Pons (tissue), 1 donor: ENCODE measurements around the gene IDI2.

ENCODE experiments used
- DNase-seq: peaks from one replicate; pipeline ENCODE4 v3.0.0-alpha.2; 2016; ENCODE audit warnings: low spot score

IDI2 gene

DNA sequence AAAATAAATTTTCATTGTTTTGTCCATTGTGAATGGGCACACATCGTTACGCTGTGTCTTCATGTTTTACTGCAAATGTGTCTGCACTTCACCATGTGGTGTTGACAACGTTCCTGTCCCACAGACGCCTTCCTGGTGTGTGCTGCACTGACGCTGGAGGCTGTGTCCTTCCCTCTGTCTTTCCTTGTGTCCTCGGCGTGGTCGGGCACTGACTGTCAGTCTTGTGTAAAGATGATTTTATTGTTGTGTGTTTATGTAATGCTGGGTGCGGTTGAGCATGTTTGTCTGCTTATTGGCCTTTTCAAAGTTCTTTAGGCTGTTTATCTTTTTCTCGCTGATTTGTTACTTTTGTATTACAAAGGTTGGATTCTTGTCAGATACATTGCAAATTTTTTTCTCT lies 18.1 kb downstream of the IDI2 start:
- no peak for DNase-seq

DNA sequence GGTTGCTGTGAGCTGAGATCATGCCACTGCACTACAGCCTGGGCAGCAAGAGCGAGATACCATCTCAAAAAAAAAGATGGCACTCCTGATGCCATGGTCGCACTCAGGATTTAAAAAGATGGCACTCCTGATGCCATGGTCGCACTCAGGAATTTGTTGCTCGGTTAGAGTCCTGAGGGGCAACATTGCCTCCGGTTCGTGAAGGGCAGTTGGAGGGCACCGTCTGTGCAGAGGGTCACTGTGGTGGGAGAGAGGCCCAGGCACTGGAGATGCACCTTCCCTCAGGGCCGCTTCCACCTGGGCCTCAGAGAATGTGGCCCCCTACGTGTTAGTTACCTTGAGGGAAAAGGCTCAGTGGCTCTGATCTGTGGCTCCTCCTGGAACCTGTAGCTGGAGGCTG lies 19.1 kb downstream of the IDI2 start:
- DNase-seq = no peak

DNA sequence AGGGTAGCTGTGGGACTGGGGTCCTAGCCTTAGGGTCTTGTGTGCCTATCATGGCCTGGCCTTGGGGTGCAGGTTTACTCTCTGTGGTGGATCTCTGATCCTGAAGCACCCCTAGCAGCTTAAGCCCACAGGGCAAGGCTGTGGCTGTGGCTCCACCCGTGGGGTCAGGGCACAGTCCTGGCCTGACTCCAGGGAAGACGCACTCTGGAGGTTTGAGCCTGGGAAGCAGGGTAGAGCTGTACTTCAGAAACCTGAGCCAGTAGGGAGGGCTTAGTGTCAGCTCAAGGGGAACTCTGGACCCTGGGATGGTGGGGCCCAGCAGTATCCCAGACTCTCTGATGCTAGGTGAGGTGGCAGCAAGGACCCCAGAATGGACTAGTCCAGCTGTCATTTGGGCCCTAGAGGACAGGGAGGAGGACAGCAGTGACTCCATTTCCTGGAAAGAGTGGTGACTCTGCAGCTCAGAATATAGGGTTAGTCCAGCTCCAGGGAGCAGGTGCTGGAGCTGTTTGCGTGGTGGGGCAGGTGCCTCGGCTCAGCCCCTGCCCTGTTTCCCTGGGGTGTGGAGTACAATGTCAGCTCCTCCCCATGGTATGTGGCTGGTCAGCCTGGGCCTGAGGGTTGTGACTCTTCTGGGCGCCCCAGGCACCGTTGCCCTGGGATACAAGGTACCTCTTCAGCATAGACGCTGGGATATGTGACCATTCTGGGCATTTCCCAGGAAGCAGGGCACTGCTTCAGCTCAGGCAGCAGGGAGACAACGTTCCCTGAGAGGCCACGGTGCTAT lies 21.6 kb downstream of the IDI2 start:
- DNase-seq = no peak

DNA sequence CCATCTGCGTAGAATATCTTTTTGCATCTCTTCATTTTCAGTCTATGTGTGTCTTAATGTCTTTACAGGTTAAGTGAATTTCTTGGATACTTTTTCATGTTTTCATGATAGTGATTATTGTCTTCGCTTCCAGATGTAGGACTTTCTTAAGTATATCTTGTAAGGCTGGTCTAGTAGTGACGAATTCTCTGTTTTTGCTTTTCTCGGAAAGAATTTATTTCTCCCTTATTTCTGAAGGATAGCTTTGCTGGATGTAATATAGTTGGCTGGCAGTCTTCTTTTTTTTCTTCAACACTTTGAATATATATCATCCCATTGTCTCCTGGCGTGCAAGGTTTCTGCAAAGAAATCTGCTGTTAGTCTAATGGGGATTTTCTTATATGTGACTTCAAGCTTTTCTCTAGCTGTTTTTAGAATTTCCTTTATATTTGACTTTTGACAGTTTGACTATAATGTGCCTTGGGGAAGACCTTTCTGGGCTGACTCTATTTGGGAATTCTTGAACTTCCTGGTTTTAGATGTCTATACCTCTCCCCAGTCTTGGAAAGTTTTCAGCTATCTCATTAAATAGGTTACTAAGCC lies 23.1 kb downstream of the IDI2 start:
- DNase-seq = no peak

DNA sequence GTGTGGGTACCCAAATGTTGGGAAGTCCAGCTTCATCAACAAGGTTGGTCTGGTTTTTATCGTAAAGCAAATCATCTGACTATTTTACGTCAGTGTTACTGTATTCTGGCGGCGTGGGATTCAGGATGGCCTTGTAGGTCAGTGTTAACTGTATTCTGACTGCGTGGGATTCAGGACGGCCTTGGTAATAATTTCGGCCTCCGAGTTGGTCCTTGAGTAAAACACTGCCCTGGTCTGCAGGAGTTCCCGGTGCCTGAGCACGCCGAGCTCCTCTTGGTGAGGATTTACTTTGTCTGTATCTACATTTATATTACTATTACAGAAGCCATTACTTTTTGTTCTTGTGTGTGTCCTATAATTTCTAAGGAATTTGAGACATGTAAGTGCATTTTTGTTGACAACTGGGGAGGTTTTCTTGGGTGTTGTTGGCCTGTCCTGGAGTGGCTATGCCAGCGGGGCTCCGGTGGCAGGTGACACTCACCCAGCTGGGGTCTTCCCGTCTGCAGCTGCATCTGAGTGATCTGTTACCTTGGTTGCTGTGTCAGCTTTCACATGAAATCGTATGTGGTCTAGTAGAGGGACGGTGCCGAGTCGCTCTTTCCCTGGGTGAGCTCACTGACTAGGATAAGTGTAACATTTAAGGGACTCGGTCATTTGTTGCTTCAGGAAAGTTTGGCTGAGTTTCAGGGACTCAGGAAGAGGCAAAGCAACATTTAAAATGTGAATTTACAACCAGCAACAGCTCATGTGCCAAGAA lies 28.2 kb downstream of the IDI2 start:
- DNase-seq = no peak

DNA sequence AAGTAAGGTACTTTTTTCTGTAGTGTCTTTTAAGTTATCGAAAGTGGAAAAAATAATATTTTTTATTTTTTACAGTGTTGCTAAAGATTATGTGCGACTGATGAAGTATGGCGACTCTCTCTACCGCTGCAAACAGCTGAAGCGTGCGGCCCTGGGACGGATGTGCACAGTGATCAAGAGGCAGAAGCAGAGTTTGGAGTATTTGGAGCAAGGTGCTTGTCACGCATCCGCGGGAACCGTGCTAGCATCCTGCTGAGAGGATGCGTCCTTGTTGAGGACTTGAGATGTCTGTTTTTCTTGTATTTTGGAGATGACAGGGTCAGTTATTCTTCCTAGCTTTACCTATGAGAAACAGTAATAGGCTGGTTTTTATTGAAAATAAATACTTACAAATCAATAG lies 29.6 kb downstream of the IDI2 start:
- no peak for DNase-seq

DNA sequence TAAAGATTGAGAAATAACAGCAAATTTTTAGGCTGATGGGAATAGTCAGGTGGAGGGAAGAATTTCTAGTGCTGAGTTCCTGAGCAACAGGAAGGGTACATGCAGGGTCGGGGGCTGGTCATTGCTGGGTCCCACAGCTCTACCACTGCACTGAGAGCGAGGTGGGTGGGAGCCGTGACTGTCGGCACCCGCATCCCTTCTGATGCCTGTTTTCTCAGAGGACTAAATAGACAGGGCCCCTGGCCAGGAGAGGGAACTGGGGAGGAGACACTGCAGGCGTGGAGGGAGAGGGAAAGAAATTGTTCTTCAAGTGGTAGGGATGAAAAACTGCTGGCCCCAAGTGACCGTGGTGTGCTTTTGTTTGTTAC lies 30.1 kb downstream of the IDI2 start:
- no peak for DNase-seq

DNA sequence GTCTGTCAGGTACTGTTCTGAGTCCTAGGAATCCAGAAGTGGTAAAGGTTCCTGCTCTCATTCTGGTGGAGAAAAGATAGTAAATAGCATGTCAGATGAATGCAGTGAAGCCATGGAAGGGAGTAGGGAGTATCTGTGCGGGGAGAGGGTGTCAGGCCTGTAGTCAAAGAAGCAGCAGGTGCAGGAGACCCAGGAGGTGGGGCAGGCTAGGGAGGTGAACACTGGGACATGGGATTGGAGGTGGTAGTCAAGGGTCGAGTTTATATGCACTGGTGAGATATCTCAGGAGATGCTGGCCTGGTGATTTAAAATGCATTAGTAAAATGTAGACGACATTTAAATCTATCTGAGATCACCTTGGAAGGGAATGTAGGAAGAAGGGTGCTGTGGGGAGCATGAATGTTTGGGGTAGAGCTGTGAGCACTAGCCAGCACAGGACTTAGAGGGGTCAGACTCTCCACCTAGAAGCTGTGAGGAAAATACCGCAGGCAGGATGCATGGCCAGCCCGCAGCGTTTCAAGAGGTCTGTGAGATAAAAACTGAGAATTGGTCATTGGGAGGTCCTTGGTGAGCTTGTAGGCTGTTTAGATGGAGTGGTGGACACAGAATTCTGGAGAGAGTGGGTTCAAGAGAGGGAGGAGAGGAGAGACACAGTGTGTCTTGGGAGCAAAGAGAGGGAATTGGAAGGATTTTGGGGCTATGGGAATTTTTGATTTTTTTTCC lies 30.7 kb downstream of the IDI2 start:
- DNase-seq = no peak

DNA sequence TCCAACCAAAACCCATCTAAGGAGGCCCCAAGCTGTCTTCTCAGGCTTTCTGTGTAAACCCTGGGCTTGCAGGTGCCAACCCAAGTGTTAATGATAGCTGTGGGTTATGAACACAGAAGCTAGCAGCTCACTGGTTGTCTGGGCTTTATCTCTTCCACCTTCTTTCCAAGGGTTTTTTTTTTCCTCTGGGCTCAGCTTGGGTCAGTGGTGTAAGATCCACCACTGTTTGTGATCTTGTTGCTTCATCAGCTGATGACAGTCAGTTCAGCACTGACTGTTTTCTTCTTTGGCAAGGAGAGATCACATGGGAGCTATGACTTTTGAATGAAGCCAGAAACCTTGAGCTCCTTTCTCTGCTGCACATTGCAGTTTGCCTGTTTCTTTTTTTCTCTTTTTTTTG lies 32.8 kb downstream of the IDI2 start:
- DNase-seq = no peak

DNA sequence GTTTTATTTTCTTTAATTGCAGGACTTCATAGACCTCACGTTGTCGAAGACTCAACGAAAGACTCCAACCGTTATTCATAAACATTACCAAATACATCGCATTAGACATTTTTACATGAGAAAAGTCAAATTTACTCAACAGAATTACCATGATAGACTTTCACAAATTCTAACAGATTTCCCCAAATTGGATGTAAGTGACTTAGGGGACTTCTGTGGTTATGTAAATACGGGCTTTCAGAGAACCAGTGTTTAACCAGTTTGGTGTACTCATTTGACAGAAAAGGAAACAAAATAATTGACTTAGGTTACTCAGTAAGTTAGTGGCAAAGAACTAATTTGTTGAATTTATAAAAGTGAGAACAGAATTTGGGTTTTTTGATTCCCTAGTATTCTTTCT lies 33.2 kb downstream of the IDI2 start:
- DNase-seq = no peak

DNA sequence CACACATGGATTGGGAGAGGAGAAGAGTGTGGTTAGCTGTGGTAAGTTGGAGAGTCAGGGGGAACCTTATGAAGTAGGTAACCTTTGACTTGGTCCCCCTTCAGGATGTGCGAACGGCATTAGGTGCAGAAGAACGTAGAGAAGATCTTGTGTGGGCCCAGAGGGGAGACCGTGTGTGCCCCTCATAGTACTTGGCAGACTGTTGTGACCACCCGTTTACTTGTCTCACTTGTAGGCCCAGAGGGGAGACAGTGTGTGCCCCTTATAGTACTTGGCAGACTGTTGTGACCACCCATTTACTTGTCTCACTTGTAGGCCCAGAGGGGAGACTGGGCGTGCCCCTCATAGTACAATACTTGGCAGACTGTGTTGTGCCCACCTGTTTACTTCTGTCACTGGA lies 34.9 kb downstream of the IDI2 start:
- DNase-seq = no peak

DNA sequence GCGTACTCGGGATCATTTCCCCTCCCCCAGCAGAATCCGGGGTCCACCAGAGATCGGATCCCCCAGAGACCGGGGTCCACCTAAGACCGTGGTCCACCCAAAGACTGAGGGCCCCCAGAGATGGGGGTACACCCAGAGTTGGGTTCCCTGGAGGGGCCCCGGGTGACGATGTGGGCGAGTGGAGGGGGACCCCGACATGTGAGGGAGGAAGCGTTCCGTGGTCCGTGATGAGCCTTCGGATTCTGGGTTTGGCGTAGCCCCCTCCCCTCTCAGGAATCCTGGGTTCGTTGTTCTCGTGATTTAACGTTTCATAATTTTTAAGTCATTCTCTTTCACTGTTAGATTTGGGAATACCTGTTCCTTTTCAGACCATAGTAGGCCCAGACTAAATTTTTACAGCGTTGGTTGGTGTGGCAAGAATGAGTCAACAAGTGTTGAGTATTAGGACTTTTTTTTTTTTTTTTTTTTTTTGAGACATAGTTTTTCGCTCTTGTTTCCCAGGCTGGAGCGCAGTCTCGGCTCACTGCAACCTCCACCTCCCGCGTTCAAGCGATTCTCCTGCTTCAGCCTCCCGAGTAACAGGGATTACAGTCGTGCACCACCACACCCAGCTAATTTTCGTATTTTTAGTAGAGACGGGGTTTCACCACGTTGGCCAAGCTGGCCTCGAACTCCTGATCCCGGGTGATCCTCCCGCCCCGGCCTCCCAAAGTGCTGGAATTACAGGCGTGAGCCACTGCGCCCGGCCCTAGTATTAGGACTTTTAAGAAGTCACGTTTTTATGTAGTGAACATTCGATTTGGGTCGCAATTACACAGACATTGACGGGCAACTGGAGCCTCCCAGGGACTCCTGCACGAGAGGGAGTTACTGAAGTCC lies 36.8 kb downstream of the IDI2 start:
- DNase-seq = no peak

DNA sequence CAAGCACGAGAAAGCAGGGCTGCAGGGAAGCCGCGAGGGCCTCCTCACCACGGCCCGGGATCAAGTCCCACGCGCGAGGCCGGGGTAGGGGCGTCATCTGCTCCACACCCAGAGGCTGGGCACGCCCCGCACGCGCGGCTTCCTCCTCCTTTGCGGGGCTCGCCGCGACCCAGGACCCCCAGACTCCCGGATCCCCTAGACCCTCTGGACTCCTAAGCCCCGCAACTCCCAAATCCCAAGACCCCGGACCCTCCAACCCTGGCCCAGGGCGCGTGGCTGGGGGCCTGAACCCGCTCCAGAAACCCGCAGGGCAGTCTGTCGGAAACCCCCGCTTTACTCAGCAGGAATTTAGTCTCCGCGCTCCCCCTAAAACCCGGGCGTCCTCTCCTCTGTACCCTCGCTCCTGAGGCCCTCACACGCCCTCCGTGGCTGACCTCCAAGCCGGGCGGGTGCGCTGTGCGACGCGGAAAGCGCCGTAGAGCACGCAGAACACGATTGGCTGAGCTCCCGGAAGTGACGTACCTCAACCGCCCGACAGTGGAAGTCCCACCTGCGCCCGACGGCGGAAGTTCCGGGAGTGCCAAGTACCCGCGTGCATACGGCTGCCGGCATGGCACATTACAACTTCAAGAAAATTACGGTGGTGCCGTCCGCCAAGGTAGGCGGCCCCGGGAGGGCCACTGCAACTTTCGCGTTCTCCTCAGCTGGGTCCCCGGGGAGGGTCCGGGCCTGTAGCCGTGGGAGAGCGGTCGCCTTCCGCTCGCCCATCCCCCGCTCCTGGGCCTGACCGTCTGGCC lies 37.6 kb downstream of the IDI2 start, which contains the start of gene GTPBP4:
Gene GTPBP4 (plus strand): TSS at position 565 of the 797 bp plus-strand sequence. CDS start 46 bp downstream, at position 611.
- peak; percentile 96 for DNase-seq

DNA sequence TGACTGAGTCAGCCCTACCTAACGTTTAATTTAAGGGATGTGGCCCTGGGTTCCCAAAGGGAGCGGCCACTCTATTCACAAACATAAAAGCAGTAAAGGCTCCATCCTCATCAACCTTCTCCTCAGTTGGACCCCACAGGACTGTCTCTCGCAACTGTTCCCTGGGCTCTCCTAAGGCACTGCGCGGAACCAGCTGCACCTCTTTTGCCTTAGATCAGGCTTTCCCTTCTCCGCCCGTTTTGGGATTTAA lies 38.1 kb downstream of the IDI2 start:
- DNase-seq = no peak

DNA sequence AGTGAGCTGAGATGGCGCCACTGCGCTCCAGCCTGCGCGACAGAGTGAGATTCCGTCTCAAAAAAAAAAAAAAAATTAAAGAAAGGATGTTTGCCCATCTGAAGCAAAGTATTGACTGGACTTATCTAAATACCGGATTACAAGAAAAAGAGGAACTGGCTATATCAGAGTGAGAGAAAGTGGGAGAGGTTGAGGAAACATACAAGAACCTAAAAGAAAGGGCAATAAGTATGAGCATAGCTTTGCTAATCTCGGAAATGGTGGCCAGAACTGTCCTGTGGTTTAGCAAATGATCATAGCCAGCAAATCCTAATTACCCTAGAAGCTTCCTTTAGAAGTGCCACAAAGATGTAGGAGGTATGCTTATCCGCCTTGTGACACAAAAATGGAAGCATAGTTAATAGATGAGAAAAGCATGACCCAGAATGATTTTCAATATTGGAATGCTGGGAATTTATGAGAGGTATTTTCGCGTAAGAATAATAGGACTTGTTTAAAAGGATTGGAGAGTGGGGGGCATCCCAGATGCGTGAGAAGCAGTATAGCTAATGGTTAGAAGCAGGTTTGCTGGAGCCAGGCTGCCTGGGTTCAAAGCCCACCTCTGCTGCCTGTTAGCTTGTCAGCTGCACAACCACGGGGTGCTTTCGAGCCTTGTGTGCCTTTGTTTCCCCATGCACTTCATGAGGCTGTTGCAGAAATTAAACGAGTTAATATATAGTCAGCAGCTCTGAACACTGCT lies 38.6 kb downstream of the IDI2 start:
- no peak for DNase-seq

DNA sequence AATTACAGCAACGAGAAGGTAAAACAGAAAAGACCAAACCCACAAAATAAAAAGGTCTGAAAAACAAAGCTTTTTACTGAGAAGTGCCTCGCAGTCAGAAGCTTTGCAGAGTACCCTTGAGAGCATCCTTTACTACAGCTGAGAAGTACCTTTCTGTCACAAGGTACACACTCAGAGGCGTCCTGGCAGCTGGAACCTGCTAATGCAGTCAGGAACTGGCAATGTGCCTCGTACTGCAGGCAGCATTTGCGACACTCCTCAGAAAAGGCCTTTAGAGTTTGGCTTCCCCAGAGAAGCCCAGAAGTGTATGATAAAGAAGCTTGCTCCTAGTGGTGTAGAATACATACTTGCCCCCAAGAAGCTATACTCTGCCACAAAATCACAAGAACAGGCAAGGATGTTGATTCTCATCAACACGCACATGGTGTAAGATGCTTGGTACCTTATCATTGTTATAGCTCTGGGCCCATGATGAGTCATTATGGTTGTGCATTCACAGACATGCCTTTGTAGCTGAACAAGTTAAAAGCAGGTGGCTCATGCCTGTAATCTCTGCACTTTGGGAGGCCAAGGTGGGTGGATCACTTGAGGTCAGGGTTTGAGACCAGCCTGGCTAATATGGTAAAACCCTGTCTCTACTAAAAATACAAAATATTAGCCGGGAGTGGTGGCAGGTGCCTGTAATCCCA lies 39.4 kb downstream of the IDI2 start:
- no peak for DNase-seq

DNA sequence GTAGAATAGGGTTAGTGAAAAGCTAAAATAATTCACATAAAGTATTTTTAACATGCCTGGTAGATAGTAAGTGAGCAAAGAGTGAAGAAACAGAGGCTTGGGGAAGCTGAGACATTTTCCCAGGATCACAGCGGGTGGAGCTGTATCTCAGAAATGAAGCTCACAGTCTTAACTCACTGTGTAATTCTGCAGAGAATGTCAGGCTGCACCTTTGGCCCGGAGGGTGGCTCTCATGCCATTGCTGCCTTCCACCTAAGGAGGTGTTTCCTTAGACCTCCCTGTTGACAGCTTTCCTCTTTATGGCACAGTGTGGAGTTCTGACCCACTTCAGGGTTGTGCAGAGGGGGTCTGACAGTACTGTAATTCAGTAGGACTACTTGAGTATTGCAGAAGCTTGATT lies 40.3 kb downstream of the IDI2 start:
- DNase-seq = no peak

DNA sequence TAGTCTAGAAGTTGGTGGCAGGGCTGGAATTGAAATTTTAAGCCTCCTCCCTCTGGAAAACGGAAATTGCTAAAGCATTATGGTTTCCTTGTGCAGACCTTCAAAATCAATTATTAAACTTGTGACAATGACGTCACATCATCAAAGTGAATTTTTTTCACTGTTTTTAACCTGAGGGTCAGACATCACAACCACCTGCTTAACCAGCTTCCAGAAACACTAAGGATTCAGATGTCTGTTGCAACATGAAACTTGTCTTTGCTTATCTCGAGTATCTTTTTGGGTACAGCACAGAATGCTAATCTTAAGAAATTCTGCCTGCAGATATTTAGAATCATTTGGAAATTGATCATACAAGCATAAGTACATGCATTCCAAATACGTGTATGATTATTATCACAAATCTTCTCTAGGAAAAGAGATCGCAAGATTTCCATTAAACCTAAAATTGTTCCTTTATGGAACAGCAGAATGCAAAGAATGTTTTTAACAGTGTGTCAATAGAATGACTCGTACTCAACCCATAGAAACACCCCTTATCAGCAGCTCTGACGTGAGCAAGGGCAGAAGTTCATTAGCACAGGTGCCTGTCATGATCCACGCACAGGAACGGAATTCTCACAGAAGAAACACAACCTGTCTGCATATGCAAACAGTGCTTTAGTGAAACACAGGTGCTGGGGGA lies 41.5 kb downstream of the IDI2 start:
- DNase-seq = no peak

DNA sequence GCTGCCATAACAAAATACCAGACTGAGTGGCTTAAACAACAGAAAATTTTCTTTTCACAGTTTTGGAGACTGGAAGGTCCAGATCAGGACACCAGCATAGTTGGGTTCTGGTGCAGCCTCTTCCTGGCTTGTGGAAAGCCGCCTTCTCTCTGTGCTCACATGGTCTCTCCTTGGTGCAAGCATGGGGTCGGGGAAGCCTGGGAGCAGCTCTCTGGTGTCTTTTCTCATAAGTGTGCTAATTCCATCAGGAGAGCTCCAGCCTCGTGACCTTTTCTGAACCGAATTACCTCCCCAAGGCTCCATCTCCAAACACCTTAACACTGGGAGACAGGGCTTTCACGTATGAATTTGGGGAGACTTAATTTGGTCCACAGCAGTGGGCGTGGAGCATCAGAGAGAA lies 42.3 kb downstream of the IDI2 start:
- no peak for DNase-seq
